ENCODE data around the gene POLR3B.

DNA sequence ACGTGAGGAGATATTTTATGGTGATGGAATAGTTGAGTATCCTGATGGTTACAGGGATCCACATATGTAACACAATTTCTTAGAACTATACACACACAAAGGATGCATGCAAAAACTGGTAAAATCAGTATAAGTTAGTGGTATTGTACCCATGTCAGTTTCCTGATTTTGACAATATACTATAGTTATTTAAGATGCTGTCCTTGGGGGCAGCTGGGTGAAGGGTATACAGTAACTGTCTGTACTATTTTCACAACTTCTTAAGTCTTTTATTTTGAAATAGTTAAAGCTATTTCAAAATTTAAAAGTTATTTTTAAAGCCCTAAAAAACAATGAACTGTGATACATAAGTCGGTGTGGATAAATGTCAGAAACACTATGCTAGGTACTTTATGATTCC is 24.5 kb upstream of the POLR3B start:
- TF ChIP-seq EP300 (IDR thresholded peaks at IDR 0.05) (no peak), POLR2A (IDR thresholded peaks at IDR 0.05) (no peak), POLR2AphosphoS5 (IDR thresholded peaks at IDR 0.05) (no peak)
- TF ChIP-seq, protein P1, sequence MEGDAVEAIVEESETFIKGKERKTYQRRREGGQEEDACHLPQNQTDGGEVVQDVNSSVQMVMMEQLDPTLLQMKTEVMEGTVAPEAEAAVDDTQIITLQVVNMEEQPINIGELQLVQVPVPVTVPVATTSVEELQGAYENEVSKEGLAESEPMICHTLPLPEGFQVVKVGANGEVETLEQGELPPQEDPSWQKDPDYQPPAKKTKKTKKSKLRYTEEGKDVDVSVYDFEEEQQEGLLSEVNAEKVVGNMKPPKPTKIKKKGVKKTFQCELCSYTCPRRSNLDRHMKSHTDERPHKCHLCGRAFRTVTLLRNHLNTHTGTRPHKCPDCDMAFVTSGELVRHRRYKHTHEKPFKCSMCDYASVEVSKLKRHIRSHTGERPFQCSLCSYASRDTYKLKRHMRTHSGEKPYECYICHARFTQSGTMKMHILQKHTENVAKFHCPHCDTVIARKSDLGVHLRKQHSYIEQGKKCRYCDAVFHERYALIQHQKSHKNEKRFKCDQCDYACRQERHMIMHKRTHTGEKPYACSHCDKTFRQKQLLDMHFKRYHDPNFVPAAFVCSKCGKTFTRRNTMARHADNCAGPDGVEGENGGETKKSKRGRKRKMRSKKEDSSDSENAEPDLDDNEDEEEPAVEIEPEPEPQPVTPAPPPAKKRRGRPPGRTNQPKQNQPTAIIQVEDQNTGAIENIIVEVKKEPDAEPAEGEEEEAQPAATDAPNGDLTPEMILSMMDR (IDR thresholded peaks at IDR 0.05) = no peak
